GM18499 (cell line): ENCODE data around the gene ZBTB20.

Experiments used
- ATAC-seq: cut with Tn5 transposase; IDR thresholded peaks from one replicate; pipeline ENCODE4 v1.9.1; 2021; ENCODE audit warnings: moderate number of reproducible peaks; ENCODE audit not compliant: insufficient read depth, unreplicated experiment

ZBTB20 gene

DNA sequence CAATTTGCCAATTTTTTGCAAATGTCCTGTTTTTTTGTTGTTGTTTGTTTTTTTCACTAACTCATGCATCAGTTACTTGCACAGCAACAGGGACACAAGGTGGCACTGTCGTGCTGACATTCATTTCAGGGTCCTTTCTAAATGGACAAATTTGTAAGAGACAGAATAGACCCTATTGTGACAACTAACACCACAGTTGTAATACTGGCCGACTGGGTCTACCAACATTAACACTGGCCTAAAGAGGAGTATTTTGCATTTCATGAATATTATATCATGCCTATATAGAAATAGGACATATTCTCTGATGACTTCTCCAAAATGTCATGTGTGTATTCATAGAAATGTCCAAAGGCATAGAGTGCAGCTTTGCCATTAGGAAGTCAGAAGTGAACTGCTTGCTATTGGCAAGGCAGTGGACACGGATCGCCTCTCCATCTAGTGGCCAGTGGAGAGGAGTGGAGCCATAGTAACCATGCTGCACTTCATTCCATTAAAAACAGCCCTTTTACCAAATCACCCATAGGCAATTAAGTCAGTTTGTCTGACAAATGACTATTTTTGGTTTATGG lies 54.8 kb downstream of the ZBTB20 start:
- ATAC-seq, result no peak

DNA sequence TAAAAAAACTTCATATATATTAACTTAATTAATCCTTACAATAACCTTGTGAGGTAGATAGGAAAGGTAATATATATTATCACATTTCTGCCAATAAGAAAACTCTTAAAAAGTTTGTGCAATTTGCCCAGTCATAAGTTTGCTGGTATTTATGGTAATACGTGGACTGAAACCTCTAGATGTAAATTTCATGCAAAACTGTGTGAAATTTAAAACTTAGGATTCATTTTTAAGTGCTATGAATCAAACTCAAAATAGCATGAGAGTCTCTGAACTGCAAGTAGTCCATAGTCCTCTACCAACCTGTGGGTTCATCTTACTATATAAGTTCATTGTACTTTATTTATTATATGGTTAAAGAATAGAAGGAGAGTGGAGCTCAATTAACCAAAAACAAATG lies 56.4 kb downstream of the ZBTB20 start:
- ATAC-seq, result no peak

DNA sequence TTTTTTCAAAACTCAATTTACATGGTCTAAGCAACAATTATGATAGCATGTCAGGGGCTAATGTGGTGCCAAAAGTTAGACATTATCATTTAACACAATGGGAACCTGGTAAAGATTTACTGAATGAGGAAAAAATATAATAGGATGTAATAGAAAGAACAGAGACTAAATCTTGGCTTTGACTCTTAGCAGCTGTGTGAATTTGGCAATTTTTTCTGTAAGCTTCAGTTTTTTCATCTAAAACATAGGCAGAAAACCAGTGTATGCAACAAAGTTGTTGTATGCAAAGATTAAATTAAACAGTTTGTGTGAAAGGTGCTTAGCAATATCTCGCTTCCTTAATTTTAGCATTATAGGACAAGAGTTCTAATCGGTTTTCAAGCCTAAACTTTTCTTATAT lies 57.6 kb downstream of the ZBTB20 start:
- no peak for ATAC-seq

DNA sequence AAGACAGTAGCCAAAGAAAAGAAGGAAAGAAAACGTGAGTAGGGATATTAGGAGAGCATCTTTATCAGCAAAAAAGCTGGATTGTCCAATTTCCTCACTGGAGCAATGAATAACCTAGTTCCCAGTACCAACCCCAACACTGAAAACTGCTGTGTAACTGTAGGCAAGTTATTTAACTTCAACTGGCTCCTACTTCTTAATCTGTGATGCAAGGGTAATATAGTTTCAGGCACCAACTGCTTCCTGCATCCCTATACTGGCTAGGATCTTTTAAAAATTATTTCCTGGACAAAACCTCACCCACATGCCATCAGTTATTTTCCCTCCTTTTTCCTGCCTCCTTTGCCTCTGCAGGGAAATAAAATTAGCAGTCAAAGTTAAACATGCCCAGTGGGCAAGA lies 59.6 kb downstream of the ZBTB20 start:
- ATAC-seq, result no peak

DNA sequence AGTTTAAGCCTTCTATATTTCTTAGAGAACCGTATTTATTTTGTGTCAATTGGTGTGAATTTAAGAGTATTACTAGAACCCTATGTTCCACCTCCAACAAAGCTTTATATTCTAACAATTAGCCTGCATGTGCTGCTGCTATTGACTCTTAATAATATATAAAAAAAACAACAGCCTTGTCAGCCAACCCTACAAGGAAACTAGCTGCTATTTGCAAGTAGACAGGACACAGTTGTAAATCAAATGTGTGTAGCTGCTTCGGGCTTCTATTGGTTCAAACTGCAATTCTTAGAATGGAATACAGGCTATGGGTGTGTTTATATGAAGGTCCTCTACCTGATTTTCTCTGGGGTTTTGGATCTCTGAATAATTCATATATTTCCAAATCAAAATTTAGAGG lies 60.7 kb downstream of the ZBTB20 start:
- no peak for ATAC-seq

DNA sequence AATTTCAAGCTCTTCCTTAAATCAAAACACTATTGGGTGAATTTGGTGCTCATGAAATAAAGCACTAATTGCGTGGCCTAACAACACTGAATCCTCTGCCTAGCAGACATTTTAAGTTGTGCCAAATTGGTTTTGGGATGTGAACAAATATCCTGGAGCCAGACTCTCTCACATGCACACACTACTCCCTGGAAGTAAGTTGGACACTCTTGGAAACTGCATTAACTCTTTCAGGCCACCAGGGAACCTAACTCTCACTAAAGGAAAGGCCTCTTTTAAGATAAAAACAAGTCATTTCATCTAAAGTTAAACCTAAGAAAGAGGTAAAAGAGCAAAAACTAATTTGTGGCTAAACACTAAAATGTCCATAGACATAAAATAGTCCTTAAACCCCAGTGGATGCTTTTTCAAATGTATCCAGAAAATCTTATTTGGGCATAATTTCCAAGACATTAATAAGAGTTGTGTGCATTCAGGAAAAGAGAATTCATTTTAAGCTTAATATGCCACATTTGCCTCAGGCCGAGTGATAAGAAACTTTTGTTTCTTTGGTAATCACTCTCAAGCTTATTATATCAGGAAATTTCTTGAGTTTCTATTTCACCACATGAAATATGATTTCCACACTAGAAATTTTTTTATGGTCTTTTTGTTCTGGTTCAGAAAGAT lies 61.8 kb downstream of the ZBTB20 start:
- ATAC-seq, result no peak

DNA sequence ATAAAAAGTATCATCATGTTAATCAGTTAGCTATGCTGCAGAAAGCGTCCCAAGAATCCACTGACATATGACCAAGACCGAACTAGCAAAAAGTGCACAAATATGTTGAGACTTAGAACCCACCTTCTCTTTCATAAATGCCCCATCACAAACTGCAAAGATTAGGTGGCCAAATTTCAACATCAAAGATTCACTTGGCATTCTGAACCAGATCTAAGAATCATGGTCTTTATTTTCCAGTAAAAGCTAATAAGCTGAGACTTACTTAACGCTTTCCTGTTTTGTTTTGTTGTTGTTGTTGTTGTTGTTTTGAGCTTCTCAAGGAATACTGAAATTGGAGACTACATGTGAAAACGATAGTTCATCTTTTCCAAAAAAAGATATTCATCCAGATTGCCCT lies 62.4 kb downstream of the ZBTB20 start:
- ATAC-seq, result no peak

DNA sequence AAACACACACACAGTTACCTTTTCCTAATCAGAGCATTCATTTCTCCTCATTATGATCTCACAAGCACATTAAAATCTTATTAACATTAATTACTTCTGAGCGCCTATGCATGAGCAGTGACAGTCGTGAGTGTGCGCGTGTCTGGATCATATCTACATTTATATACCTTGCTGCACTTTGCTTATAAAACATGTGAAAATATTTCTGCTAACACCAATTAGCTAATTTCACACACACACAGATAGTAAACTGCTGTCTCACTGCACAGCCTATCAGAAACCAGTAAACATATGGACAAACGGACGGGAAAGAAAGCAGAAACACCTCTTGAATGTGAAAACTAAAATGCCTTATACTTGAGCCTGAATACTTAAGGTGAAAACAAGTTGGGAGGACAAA lies 64.8 kb downstream of the ZBTB20 start:
- no peak for ATAC-seq

DNA sequence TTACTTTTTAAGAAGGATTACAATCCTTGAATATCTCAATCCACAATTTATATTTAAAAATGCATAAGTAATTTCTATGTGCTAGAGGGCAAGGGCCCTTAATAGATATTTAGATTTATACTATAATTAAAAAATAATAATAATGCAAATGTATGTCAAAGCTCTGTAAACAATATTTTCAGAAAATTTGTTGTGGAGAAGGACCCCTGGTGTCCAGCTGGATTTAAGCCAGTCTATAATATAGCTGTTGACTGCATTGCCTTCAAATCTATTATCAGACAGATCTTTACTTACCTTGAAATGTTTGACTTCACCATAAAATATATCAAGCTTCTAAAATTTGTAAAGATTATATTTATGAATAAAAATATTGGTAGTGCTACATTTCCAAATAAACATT lies 65.6 kb downstream of the ZBTB20 start:
- no peak for ATAC-seq

DNA sequence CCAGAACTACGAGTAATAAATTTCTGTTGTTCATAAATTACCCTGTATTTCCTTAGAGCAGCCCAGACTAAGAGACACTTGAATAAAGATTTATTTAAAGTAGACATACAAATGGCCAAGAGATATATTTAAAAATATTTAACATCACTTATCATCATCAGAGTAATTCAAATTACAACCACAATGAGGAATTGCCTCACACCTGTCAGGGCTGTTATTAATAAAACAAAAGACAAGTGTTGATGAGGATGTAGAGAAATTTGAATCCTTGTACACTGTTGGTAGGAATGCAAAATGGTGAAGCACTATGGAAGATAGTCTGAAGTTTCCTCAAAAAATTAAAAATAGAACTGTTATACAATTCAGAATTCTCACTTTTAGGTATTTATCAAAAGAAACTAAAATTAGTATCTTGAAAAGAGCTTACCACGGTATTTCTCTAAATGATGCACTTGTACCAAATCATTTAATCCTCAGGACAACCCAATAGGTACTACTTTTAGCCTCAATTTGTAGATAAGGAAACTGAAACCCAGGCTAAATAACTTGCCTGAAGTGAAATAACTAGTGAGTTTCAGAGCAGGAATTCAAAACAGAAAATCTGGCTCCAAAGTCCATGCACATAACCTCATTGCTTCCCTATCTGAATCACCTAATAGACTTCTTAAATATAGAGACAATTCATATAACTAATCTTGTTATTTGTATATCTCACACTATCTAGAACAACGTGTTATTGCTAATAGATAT lies 69.4 kb downstream of the ZBTB20 start:
- no peak for ATAC-seq

DNA sequence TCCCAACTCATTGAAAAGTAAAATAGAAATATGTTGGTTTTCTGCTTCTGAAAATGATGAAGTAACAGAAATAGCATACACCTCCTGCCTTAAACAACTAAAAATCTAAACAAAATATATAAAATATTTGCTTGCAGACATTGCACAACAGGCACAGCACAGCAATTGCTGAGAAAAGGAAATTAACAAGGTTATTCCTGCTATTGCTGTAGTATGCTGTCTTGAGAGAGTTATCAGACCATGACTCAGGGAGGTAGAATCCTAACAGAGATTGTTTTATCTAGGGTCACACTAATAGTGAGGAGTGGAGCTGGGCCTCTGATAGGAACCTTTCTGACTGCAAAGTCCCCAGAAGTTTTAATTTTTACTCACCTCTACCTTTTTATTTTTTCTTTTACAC lies 72.6 kb downstream of the ZBTB20 start:
- no peak for ATAC-seq

DNA sequence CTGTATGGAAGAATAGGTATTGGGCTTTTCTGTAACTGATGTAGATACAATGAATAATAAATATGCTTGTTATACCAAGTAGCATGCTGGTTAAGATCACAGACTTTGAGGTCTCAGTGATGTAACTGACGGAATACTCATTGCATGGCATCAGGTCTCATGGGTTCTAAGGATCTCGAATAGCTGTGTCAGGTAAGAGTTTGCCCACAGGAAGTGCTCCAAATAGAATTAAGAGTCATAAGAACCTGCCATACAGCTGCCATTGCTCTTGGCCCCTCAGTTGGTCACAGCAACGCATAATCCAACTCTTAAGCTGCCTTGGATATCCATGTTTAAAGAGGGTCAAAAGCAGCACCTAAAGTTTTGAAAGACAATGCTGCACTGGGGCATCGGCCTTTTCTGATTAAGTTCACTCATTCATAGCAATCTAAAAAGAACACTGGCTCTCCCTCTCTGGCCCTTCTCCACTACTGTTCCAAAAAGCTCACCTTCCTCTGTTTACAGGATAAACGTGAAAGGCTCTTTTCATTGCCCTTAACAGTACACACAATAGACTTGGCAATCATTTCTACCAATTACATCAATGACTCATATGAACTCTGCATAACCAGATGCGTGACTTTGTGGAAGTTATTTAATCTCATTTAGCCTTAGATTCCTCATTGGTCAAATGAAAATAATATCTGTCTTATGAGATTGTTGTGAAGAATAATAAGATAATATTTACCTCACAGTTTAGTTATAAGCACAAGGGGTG lies 74.6 kb downstream of the ZBTB20 start:
- no peak for ATAC-seq

DNA sequence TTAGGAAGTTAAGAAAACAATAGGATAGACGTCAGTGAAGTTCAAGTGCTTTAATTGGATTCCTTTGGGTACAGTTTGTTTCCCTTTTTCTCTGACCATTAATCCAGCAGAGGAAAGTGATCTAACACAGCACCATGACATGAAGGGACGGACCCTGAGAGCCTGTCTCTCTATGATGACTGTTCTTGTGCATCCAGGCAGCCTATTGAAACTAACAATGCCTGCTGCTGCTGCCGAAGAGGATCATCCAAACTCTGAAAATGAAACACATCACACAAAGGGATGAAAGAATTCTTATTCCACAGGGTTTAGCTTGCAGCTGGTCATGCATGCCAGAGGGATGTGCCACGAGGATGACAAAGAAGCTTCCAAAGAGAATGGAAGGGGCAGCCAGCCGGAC lies 75.5 kb downstream of the ZBTB20 start:
- ATAC-seq, result no peak

DNA sequence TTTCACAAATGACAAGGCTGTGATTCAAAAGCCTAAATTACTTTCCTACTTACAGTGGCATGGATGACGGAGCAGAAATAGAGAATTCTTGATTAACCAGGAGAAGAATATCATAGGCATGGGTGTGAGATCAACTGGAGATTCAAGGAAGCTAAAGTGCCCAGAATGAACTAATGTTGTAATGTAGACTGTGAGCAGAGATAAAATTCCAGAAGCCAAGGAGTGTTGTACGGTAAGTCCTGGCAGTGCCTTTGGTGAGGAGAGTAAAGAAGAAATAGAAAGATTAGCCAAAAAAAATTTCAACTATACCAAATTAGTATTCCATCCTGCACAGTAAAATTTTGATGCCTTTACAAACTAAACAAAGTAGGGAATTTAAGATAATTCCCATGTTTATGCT lies 75.9 kb downstream of the ZBTB20 start:
- no peak for ATAC-seq

DNA sequence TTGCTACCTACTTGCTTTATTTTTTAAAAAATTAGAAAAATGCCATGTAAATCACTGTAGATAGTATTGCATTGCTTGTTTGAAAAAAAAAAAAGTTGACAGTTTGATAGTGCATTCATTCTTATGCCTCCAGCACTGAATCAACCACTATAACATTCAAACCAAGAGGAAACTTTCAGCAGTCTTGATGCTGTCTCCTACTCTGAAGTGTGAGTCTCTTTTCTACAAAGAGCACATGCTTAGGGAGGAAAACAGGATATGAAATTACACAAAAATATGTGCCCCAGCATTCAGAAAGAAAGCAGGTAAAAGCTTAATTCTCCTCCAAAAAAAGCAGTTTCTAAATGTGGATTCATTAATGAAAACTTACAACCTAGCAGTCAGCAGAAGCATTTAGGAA lies 78.3 kb downstream of the ZBTB20 start:
- ATAC-seq, result no peak

DNA sequence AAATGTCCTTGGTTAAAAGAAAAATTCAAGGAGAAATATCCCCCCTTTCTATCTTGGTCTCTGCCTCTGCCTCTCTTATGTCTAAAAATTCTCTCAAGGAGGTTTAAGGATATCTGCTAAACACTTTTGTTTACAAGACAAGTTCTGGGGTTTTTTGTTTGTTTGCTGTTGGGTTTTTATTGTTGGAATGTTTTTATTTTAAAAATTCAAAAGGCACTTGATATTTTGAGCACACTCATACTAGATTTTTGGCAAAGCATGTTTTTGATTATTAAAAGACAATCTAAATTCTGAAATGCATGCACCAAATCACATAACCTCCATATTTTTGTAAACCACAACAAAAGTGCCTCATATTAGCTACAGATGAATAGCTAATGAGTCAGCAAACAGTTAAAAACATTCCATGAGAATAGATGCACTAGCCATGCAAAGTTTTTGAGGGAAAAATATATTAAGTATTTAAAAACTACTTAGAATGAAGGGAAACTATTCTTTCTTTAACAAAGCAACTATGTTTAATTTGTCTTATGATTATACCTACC lies 84.6 kb downstream of the ZBTB20 start:
- no peak for ATAC-seq

DNA sequence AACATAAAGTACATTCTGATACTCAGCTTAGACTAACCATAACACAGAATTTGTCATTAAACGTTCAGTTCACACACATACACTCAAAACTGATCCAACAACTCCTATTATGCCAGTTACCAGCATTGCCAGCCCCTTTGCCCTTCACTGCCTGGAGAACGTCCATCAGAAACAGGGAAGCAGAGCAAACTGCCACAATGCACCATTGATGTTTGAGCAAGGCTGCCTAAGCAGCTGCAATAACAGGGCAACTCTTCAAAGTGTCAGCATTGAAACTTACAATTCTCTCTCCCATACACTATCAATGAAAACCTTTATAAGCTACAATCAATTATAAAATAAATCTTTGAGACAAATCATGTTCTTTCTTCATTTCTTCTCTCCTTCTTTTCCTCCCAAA lies 85.1 kb downstream of the ZBTB20 start:
- no peak for ATAC-seq

DNA sequence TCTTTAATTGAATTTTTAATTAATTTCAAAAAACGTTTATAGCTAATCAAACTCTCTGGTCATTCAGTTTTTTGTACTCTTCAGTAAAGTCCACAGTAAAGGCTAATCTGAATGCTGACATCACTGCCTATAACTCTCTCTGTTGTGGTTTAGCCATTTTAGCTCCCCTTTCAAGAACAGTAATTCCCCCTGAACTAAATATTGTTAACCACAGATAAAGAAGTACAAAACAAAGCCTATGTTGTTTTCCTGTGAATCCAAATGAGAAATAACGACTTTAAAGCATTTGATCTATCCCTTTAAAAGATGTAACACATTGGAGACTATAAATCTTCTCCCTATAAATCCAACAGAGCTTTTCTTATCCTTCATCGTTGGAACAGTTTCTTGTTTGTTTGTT lies 94.2 kb downstream of the ZBTB20 start:
- ATAC-seq, result no peak

DNA sequence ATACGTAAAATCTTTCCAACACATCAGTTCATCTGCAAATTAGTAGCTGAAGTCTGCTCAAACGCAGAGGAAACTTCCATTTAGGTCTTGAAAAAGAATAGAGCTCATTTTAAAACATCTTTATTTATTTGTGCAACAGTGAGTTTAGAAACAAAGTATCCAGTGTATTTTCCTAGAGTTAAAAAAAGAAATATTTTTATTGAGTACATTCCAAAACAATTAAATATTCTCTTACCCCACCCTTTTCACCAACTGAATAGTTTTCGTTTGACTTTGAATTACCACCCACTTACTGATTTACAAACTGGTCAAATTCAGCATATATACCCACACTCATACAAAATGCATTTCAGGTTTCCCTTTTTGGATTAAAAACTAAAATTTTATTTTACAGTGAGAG lies 104.7 kb downstream of the ZBTB20 start:
- no peak for ATAC-seq

DNA sequence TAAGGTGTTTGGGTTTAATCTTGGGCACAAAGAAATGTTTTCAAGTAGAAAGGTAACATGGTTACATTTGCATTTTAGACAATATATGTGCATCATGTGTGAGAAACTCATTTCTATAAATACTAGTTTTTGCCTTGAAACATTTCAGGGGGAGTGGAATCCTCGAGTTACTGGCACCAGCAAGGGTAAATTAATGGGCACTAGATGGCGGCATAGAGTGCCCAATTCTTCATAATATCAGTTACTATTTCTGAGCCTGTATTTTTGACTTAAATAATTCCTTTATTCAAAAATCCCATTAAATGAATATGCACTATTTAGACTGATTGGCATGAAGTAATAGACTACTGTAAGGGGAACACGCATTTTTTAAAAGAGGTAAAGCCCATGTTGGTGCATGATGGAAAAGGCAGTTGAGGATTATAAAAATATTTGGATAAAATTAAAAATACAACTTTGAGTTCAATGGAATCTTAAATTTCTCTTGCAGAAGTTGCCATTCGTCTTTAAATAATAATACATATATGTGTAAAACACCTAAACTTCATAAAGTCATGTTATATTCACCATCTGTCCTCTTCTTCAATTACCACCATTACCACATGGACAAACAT lies 106.3 kb downstream of the ZBTB20 start:
- no peak for ATAC-seq
